ENCODE data around the gene PMPCA.
"Not testable (repeated sequence)": the region's sequence is repeated elsewhere in the genome, so short reads cannot be mapped to it uniquely, and the experiment has no call there.

Gene PMPCA

DNA sequence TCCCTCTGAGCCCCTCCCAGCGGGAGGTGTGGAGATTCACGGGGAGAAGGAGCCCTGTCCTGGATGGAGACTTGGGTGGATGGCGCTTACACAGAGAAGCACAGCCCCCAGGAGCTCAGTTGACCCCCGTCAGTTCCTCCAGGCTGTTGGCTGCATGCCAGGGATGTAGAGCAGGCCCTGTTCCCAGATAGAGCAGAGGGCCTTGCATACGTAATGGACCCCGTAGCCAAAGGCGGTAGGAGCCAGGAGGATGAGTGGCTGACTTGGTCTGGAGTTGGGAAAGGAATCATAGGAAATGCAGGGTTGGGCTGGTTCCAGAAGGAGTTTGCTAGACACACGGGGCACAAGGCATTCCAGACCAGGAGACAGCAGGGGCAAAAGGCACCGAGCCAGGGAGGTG, 2.5 kb downstream of the PMPCA start:
- DNase-seq (ENCODE audit: low spot score), result no peak

DNA sequence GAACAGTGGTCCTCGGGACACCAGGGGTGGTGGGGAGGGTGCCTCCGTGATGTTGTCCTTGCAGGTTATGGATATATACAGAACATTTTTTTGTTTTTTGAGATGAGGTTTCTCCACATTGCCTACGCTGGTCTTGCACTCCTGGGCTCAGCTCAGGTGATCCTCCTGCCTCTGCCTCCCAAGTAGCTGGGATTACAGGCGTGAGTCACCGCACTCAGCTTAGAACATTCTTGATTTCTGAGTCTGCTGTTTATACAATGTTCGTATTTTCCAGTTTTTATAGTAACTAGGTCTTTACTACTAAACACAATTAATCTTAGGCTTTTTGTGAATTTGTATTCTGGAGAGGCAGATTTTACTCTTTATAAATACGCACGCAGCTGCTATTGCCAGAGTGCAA, 6.0 kb downstream of the PMPCA start:
- DNase-seq (ENCODE audit: low spot score), result no peak

DNA sequence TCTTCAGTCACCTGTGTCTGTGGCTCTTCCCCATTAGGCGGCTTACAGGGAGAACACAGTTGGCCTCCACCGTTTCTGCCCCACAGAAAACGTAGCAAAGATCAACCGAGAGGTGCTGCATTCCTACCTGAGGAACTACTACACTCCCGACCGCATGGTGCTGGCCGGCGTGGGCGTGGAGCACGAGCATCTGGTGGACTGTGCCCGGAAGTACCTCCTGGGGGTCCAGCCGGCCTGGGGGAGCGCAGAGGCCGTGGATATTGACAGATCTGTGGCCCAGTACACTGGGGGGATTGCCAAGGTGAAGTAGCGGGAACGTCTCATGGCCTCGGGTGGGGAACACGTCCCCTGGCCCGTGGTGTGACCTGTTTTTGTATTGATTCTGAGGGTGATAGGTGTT, 6.5 kb downstream of the PMPCA start:
- no peak for DNase-seq (ENCODE audit: low spot score)

DNA sequence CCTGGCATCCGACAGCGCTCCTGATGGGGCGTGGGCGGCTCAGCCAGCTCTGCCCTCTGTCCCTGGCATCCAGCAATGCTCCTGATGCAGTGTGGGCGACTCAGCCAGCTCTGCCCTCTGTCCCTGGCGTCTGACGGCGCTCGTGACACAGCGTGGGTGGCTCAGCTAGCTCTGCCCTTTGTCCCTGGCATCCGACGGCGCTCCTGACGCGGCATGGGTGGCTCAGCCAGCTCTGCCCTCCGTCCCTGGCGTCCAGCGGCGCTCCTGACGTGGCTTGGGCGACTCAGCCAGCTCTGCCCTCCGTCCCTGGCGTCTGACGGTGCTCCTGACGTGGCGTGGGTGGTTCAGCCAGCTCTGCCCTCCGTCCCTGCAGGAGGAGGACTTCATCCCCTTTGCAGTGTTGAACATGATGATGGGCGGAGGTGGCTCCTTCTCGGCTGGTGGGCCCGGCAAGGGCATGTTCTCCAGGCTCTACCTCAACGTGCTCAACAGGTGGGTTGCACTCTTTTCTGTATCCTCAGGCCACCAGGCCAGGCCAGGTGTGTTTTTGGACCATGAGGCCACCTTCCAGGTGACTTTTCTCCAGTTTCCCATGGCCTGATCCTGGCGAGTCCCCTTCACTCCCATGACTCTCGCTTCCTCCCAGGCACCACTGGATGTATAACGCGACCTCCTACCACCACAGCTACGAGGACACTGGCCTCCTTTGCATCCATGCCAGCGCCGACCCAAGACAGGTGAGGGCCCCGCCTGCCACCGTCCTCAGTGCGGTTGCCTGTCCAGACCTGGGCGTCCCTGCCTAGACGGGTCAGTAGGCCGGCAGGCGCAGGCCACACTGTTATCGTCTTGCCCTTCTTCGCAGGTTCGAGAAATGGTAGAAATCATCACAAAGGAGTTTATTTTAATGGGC, 8.0 kb downstream of the PMPCA start:
- DNase-seq (ENCODE audit: low spot score), result no peak

DNA sequence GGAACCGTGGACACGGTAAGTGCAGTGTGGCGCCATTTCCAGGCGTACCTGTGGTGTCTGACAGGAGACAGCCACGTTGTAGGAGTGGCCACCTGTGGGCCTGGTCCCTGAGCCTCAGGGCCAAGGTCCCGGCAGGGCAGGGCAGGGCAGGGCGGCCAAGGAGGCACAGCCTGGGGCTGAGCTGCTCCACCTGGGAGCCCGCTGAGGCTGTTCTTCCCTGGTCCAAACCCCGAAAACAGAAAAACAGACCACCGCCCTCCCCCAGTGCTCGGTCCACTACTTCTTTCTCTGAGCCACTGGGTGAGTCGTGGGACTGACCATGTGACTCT, 8.6 kb downstream of the PMPCA start:
- DNase-seq (ENCODE audit: low spot score), result no peak

DNA sequence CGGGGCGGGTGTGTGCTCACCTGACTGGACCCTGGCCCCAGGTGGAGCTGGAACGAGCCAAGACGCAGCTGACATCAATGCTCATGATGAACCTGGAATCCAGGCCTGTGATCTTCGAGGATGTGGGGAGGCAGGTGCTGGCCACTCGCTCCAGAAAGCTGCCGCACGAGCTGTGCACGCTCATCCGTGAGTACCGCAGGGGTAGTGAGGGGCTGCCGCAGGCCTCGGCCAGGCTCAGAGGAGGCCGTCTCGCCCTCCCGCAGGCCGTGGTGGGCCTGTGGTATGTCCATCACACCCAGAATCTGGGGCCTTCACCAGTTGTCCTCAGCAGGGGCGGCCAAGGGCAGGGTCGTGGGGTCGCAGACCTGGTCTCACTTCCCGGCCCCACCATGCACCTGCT, 11.3 kb downstream of the PMPCA start:
- no peak for DNase-seq (ENCODE audit: low spot score)

DNA sequence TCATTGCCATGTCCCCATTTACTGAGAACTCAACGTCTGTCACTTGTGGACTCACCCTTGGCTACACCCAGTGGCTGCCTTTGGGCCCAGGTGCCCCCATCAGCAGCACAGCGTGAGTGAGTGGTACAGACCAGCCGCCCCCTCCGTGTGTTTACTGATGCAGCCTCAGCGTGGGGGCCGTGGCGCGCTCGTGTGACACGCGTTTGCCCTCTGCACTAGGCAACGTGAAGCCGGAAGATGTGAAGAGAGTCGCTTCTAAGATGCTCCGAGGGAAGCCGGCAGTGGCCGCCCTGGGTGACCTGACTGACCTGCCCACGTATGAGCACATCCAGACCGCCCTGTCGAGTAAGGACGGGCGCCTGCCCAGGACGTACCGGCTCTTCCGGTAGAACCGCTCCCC, 12.4 kb downstream of the PMPCA start:
- DNase-seq (ENCODE audit: low spot score), result no peak

DNA sequence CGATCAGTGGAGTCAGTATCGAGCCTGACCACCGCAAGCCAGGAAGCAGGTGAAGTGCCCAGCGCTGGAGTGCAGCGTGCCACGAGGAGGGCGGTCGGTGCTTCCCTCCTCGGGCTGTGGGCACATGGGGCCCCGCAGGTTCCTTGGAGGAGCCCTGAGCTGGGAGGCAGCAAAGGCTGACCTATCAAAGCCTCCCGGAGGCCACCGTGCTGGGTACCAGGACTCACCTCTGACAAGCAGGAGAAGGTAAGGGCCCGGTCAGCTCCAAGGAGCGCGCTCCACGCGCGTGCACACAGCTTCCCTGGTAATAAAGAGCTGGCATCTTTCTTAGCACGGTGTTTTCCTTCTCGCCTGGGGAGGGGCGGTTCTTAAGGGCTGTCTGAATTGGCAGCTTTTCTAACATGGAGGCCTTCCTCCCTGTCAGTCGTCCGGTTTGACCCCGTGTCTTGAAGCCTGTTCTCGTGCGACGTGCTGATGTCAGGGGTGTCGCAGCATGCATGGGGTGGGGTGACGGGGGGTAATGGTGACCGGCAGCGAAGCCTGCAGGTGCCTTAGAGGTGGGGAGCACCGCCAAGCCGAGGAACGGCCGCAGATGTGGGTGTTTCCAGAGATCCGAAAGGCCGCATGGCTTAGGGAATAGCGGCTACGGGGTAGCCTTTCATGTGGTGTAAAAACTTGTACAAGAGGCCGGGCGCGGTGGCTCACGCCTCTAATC, 13.1 kb downstream of the PMPCA start:
- no peak for DNase-seq (ENCODE audit: low spot score)

DNA sequence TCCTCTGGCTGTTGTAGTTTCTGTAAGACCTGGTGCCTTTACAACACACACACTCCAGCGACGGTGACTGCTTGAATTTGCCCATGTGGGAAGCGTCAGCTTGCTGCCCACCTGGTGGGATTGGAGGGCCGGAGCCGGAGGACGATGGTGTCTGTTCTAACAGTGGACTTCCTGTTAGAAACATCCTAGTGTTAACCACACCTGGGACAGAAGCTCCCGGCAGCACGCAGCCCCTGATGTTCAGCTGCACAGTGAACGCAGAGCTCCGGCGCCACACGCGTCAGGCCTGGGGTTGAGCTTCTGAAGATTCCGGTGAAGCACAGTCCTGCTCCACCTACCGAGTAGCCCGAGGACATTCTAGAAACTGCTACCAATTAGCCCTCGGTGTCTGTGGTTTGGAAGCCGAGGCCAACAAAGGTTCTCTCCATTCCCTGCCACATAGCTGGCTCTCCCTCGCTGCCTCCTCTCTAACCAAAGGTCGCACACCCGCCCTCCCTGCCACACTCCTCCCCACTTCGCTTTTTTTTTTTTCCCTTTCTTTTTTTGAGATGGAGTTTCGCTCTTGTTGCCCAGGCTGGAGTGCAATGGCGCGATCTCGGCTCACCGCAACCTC, 14.4 kb downstream of the PMPCA start:
- no peak for DNase-seq (ENCODE audit: low spot score)

DNA sequence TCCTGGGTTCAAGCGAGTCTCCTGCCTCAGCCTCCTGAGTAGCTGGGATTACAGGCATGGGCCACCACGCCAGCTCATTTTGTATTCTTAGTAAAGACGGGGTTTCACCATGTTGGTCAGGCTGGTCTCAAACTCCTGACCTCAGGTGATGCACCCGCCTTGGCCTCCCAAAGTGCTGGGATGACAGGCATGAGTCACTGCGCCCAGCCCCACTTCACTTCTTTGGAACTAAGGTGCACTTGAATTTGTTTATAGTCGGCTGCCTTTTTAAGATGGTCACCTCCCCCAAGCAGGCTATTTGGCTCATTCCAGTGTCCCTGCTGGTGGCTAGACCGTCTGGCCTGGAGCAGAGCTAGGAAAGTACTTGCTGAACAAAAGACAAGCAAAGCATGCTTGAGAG, 14.9 kb downstream of the PMPCA start:
- not testable (repeated sequence) for DNase-seq (ENCODE audit: low spot score)

DNA sequence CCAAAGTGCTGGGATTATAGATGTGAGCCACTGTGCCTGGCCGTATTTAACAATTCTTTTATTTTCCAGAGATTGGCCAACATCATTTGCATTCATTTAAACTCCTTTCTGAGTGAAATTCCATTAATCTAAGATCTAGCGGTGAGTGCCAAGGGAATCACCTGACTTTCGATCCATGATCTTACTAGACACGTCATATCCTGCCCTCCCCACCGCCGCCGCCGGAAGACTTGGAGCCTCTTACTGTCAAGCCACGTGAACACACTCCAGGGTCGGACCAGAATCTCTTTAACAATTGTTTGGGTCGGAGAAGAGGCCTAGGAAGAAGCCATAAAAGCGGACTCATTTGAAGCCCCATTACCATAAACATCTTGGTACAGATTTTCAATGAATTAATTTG, 16.3 kb downstream of the PMPCA start:
- no peak for DNase-seq (ENCODE audit: low spot score)

DNA sequence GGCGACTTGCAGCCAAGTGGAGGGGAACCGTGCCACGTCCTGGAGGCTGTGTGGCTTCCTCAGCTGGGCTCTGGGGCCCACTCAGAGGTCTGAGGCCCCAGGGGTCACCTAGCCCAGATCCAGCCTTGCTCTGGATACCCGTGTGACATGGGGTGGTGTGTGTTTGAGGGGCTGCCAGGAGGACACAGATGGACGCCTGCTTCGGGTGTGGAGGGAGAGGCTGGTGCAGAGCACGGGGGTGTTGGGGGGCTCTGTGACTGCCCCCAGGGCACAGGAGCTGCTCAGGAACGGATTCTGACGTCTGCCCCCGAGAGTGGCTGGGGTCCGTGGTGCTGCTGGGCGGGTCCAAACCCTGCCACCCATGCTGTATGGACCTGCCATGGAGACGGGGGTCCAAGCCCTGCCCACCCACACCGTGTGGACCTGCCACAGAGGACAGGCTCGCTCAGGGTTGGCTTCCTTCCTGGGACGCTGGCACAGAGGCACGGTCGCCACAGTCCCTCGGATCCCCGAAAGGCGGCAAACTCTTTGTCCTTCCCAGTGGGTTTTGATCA, 18.7 kb downstream of the PMPCA start:
- DNase-seq (ENCODE audit: low spot score), result no peak

DNA sequence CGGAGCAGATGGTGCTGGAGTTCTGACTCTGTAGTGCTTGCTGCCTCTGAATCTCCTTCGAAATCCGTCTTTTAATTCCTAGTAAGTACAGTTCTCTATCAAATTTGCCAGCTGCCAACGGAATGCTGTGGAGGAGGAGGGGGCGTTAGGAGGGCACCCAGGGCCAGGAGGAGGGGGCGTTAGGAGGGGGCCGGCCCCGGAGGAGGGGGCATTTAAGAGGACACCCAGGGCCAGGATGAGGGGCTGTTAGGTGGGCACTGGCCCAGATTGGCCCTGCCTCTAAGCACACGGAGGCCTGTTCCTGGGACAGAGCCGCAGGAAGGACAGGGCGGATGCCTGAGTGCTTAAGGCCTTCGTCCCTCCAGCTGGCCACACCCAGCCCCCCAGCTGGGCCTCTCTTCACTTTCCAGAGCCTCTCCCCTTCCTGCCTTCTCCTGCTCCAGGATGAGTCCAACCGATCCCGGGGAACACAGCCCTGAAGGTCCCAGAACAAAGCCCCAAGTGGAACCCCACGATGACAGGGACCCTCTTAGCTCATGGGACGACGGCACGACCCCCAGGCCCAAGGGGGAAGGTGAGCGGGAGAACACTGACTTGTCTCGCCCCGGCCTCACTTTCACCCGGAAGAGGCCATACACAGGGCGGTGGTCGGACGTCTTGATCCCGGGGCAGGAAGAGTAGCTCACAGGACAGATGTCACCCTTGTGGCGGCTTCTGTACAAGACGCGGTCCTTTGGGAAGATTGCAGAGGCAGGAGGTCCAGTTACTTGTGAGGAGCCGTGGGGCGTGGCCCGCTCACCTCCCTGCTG, 19.4 kb downstream of the PMPCA start:
- no peak for DNase-seq (ENCODE audit: low spot score)

DNA sequence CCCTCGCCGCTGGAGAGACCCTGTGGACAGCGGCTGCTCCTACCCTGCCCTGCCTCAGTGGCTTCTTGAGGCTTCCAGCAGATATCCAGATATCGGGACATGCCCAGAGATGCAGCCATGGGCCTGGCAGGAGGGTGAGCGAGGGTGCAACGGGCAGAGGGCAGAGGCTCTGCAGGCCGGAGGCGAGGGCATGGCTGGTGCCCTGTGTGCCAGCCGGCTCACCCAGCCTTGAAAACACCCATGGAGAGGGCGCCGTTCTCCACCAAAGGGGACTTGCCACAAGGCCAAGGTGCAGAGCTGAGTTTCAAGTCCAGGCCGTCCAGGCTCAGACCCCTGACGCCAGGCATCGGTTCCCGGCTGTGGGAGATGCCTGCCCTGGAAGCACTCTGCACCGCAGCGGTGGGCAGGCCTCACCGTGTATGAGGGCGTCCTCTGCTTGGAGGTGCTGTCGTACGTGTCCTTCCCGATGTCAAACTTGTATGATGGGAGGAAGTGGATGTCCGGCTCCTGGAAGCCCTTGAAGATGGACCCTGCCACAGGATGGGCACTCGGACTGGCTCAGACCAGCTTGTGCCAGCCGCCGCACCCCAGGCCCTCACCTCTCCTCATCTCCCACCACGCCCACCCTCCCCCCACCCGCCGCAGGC, 20.3 kb downstream of the PMPCA start:
- no peak for DNase-seq (ENCODE audit: low spot score)

DNA sequence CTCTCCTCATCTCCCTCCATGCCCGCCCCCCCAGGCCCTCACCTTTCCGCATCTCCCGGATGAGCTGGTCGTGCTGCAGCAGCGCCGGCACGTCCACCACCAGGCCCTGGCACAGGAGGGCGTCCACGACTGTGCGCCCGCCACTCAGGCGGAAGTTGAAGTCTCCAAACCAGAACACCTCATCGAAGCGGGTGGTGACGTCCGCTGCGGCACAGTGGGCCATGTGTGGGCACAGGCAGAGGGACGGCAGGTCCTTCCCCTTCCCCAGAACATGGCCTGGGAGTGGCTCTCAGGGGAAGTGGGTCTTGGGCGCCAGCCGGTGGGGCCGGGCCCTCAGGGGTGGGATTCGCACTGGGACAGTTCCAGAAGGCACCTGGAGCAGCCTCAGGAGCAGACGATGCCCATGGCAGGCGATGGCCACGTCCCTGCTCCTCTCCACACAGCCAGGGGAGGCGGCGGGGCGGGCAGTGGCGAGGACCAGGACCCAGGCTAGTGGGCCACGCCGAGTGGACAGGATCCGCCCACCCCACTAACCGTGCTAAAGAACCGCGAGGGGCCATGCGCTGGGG, 21.4 kb downstream of the PMPCA start:
- DNase-seq (ENCODE audit: low spot score), result no peak

DNA sequence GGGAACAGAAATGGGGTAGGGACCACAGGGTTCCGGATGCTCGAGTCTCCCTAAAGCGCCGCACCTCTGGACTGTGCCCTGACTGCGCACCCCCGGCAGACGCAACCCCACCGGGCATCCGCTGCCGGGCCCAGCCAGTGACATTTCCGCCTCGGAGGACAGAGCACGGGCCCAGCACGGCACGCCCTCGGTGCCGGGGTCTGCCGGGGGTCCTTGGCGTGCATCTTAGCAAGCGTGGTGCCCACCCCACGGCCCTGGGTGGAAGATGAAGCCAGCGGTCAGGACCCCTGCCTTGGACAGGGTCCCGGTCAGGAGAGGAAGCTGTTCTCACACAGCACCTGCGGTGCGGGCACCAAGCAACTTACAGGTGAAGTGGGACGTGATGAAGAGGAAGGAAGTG, 22.1 kb downstream of the PMPCA start:
- peak; percentile 7 for DNase-seq (ENCODE audit: low spot score)

DNA sequence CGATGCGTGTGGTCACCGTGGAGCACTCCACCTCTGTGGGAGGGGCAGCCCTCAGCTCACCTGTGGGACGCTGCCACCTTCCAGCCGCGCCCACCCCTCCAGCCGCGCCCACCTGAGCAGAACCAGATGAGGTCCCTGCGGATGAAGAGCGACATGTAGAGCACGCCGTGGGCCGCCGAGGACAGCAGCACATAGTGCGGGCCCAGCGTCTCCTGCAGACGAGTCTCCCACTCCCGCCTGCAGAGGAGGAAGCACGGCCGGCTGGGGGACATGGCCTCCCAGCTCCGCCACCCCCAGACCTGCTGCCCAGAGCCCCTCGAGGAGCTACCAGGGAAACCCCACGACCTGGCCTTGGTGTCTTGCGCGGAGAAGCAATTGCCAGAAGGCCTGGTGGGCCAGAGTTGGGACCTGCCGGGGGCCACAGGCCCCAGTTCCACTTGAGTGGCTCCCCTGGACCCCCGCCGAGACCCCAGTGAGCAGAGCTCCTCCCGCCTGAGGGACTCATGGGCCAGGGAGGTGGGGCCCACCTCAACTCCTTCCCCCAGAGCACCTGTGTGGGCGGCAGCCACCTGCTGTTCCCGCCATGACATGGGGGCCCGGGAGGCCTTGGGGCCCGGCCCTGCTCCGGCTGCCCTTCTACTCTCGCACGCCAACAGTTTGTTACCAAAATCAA, 22.7 kb downstream of the PMPCA start:
- DNase-seq (ENCODE audit: low spot score), result peak; percentile 16

DNA sequence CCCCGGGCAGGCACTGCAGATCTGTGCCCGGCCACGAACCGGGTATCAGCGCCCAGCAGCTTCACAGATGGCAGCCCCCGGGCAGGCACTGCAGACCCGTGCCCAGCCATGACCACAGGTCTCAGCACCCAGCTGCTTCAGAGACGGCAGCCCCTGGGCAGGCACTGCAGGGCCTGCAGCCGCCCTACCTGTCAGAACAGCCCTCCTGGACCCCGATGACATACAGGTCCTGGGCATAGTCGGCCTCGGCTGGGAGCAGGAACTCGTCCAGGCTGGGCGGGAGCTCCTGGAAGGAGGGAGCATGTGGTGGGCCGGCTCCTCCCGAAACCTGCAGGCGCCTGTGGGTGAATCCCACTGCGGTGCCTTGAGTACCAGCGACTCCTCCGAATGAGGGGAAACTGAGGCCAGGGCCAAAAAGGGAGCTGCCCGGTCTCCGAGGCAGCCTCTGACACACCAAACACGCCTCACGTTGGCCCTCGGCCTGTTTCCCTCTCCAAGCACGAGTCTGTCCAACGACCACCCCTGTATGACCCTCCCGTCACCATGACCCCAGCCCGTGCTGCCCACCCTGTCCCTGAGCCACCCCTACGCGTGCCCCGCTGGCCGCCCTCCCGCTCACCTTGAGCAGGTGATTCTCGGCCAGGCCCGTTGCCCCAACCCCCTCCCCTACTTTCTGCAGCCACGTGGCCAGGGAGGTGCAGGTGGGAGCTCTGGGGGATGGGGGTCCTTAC, 23.6 kb downstream of the PMPCA start:
- DNase-seq (ENCODE audit: low spot score), result no peak

DNA sequence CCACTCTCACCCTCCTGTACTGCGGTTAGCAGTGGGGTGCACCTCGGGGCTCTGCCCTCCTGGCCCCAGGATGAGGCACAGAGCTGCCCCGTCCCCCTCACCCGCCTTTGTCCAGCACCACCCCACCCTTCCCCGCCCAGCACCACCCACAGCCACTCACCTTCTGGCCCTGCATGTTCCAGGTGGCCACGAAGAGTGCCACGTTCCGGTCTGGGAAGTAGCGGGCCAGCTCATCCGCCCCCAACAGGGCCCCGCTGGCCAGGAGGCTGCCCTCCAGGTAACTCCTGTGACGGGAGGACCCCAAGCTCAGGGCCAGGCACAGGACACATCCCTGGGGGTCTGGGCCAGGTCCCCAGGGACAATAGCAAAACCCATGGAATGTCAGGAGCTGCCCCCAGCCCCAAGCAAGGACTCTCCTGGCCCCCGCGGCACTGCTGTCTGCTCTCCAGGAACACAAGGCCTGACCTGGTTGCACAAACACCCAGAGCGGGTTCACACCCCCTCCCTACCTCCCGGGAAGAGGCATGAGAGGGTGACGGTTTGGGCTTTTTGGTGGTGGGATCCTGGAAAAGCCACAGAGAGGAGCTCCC, 24.2 kb downstream of the PMPCA start:
- DNase-seq (ENCODE audit: low spot score), result no peak

All from iPS-NIHi11 (cell line).